Right atrium auricular region (tissue), 2 donors: ENCODE results near the gene ASCC2. TPM values are rescaled to one million over a fixed set of nuclear protein-coding genes. Genes with fewer than 3 reads are reported as not detected.

ENCODE experiments used
- DNase-seq: peaks from one replicate; pipeline ENCODE4 v3.0.0-alpha.2; 2019; ENCODE audit warnings: low spot score
- H3K27ac ChIP-seq, 2 donors: fragments of 200-600 bp; sonication (generic); 1 replicate in 1 of 2; 2 replicates in 1 of 2; pipeline ENCODE4 v1.5.1; 2016 to 2019
- H3K27me3 ChIP-seq, 2 donors: fragments of 200-600 bp; sonication (generic); one replicate each; pipeline versions ENCODE4 v1.5.1 to v1.6.0; 2017 to 2019
- H3K36me3 ChIP-seq: fragments of 200-600 bp; sonication (generic); one replicate; pipeline ENCODE4 v1.5.1; 2016
- H3K4me1 ChIP-seq, 2 donors: fragments of 200-600 bp; sonication (generic); one replicate each; pipeline versions ENCODE4 v1.5.1 to v1.6.0; 2017 to 2019
- H3K4me3 ChIP-seq, 2 donors: fragments of 200-600 bp; sonication (generic); 1 replicate in 1 of 2; 2 replicates in 1 of 2; pipeline ENCODE4 v1.5.1; 2017 to 2019; ENCODE audit warnings: mild to moderate bottlenecking in 1 of 2, moderate library complexity in 1 of 2
- H3K9me3 ChIP-seq, 2 donors: fragments of 200-600 bp; sonication (generic); one replicate each; pipeline ENCODE4 v1.5.1; 2019
- CTCF ChIP-seq, 2 donors: fragments of 200-600 bp; sonication (generic); IDR thresholded peaks; one replicate each; pipeline ENCODE4 v1.5.1; 2019; ENCODE audit warnings: antibody characterized with exemption in 2 of 2
- total RNA-seq, 2 donors: library from RNA; depleted of rRNA; stranded (reverse); fragments of >200 nt; gene quantifications; one replicate each; pipeline ENCODE4 v1.1.0, GENCODE V29; 2016

ASCC2 gene
- total RNA-seq, 2 donors from 2014 or later = 24.3 to 37.5 TPM

GRCh38 chr22:29753808-29754657, 84.0 kb downstream of the ASCC2 start:
- Histone ChIP-seq H3K4me1 (no peaks in the 10 kb centered on the region), H3K36me3 (peaks cover 4% of the 10 kb centered on the region), H3K4me3 (no peak overlapping the region), H3K27me3 (no peaks in the 10 kb centered on the region), H3K27ac (no peak overlapping the region), H3K9me3 (no peaks in the 10 kb centered on the region)
- TF ChIP-seq CTCF (IDR thresholded peaks at IDR 0.05) = no peak
- no peak for DNase-seq

- no peak overlapping the region for H3K27ac ChIP-seq
Measured at GRCh38 chr22:29751669-29752068, 86.4 kb downstream of the ASCC2 start.

GRCh38 chr22:29750559-29751538, 87.2 kb downstream of the ASCC2 start:
- Histone ChIP-seq H3K36me3 (peaks cover 19% of the 10 kb centered on the region), H3K9me3 (no peaks in the 10 kb centered on the region), H3K27ac (no peak overlapping the region), H3K27me3 (no peaks in the 10 kb centered on the region), H3K4me3 (no peak overlapping the region), H3K4me1 (no peaks in the 10 kb centered on the region)
- TF ChIP-seq CTCF (IDR thresholded peaks at IDR 0.05) = no peak
- no peak for DNase-seq

More at GRCh38 chr22:29751669-29752068, 86.4 kb downstream of the ASCC2 start:
- peaks cover 19% of the 10 kb centered on the region for H3K36me3 ChIP-seq
- no peak overlapping the region for H3K4me3 ChIP-seq
- H3K9me3 ChIP-seq = no peaks in the 10 kb centered on the region
- TF ChIP-seq CTCF (IDR thresholded peaks at IDR 0.05) = no peak
- H3K27me3 ChIP-seq = no peaks in the 10 kb centered on the region
- no peaks in the 10 kb centered on the region for H3K4me1 ChIP-seq
- no peak for DNase-seq

- H3K9me3 ChIP-seq = no peaks in the 10 kb centered on the region
- H3K27ac ChIP-seq = no peak overlapping the region
- no peaks in the 10 kb centered on the region for H3K27me3 ChIP-seq
- H3K4me1 ChIP-seq = no peaks in the 10 kb centered on the region
- H3K4me3 ChIP-seq = no peak overlapping the region
- TF ChIP-seq CTCF (IDR thresholded peaks at IDR 0.05) = no peak
- no peak for DNase-seq
- H3K36me3 ChIP-seq = peaks cover 19% of the 10 kb centered on the region
Measured at GRCh38 chr22:29750029-29750428, 88.0 kb downstream of the ASCC2 start.

- no peak for TF ChIP-seq CTCF (IDR thresholded peaks at IDR 0.05)
- Histone ChIP-seq H3K27me3 (no peaks in the 10 kb centered on the region), H3K4me1 (no peaks in the 10 kb centered on the region), H3K27ac (no peak overlapping the region), H3K36me3 (peaks cover 19% of the 10 kb centered on the region), H3K9me3 (no peaks in the 10 kb centered on the region), H3K4me3 (no peak overlapping the region)
- no peak for DNase-seq
Measured at GRCh38 chr22:29748248-29748893, 89.7 kb downstream of the ASCC2 start.
